NCI-H1930 (cell line): ENCODE data around the gene LRRTM4.

Source experiments
- DNase-seq, 2 experiments: peaks; one replicate each; lab custom pipeline; 2025; lab: John Stamatoyannopoulos, UW

LRRTM4 gene

DNA sequence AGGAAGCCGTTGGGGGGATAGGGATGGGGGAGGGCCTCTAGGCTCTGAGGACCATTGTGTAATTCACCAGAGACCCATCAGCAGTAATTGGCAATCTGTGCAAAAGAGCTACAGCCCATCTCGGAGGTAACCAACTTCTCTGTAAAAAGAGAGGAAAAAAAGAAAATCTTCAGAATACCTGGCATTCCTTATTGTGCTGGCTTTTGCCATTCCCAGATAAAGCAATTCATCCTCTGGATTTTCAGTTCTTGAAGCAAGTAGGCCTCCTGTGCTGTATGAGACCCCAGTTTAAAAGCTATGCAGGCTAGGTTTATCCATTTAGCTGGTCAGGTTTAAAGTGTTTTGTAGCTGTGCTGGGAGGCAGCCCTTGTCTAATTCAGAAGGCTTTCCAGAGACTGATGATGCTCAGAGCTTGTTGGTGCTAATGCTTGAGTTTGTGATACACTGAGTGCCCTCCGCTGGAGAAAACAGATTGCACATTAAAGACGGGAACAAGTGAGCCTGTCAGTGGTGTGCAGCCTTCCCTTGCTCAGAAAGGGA is at the start of gene LRRTM4:
Gene LRRTM4, minus strand, starts transcription at position 446 of the 540 bp plus-strand sequence.
- DNase-seq, result no peak

DNA sequence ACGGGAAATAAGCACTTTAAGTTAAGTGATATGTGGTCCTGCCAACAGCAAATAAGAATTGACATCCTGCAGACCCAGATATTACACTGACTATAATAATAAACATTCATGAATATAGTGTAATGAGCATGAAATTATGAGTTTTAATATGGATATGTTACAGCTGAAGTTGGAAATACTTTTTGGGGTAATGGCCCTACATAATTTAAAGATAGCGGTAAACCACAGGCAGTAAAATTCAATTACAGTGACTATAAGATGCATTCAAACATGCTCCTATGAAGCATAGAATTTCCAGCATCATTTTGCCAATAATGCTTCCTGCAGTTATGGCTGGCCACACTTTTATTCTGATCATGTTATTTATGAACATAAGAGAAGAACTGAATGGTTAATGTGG is 49.4 kb upstream of the LRRTM4 start:
- DNase-seq, result no peak

DNA sequence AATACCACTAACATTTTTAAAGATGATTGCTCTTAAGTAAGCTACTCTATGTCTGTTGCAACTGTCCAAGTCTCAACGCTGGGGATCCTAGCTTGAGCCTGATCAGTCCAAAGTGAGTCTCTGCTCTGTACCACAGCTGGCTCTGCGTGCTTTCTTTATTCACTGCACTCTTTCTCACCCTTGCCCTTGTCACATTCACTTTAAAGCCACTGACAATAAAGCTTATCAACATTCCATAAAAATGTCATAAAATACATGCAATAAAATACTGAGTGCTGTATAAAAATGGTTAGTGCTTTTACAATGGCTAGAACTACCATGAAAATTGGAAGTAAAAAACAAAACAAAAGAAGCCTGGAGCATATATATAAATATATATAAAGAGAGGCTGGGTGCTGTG is 45.5 kb upstream of the LRRTM4 start:
- DNase-seq, result no peak

DNA sequence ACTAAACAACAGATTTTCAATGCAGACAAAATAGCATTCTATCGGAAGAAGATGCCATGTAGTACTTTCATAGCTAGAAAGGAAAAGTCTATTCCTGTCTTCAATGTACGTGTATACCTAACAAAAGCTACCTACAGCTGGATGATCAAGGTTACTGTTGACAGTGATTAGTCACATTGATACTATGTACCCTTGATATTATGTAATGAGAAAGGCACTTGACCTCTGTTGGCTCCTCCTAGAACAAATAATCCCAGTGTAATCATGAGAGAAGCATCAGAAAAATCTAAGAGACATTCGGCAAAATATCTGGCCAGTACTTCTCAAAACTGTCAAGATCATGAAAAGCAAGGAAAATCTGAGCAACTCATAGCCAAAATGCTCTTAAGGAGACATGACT is 44.4 kb upstream of the LRRTM4 start:
- DNase-seq, result no peak

DNA sequence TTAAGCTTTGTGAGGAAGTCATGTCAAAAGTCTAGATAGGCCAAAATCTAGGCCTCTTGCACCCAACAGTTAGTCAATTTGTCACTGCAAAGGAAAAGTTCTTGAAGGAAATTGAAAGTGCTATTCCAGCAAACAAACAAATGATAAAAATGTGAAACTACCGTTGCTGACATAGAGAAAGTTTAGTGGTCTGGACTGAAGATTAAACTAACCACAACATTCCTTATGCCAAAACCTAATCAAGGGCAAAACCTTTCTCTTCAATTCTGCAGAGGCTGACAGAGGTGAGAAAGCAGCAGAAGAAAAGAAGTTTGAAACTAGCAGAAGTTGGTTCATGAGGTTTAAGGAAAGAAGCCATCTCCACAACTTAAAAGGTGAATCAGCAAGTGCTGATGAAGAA is 44.0 kb upstream of the LRRTM4 start:
- DNase-seq, result no peak

DNA sequence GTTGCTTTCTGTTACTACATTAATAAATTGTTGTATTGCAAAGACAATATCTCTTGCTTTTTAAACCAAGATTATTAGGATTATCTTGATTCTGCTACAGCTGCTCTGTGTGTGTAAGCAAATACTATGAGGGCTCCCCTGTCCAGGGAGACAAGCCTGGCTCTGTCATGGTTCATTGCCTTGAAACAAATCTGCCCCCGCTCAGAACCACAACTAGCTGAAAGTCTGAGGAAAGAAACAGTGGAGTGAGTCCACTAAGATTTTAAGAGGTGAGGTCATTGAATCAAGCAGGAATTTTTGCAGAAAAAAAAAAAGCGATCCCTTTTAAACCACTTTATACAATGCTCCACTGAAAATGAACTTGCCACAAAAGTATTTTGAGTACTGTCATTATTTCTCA is 30.8 kb upstream of the LRRTM4 start:
- DNase-seq, result no peak

DNA sequence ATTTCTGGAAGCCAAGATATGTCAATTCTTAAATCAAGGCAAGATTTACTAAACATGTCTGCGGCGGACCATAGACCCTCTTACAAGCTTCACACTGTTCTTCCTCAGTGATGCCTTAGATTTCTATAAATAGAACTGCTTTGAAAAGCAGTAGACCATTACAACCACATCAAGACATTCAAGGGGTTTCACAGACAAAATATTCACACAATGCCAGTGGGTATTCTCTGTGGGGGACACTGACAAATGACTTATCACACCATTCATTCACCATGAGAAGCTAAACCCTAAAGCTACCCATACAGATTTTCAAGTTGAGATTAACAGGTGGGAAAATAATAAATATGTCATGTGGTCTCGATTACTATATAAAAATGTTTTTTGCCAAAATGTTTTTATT is 15.9 kb upstream of the LRRTM4 start:
- DNase-seq, result no peak

DNA sequence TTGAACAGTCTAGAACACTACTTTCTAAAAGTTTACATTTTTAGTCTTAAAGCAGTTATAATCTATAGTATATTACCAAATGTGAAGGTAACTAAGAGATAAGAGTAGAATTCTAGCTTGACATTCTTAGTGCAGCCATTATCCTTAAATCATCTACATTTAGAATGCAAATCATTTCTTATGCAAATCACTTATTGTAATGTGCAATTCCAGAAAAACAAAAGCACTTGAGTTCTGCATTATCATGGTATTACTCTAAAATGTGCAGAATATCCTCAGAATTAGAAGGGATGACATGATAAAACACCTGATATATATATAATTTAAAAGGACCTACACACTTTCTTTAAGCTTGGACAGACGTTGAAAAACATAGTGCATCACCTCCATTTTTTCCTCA is 712 bp upstream of the LRRTM4 start:
- no peak for DNase-seq

DNA sequence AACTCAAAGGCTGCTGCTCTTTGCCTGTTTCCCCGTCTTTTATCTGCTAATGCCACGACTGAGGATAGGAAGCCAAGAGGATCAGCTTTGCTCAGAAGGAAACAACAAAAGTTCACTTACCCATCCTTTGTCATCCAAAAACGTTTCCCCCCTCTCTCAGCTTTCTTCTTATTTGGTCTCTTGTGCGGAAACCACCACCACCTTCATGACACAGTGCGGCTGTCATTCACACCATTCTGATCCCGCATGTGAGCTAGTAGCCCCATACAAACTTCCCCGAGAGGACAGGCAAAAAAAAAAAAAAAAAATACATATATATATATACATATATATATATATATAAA is 656 bp downstream of the LRRTM4 start:
- DNase-seq, result no peak

DNA sequence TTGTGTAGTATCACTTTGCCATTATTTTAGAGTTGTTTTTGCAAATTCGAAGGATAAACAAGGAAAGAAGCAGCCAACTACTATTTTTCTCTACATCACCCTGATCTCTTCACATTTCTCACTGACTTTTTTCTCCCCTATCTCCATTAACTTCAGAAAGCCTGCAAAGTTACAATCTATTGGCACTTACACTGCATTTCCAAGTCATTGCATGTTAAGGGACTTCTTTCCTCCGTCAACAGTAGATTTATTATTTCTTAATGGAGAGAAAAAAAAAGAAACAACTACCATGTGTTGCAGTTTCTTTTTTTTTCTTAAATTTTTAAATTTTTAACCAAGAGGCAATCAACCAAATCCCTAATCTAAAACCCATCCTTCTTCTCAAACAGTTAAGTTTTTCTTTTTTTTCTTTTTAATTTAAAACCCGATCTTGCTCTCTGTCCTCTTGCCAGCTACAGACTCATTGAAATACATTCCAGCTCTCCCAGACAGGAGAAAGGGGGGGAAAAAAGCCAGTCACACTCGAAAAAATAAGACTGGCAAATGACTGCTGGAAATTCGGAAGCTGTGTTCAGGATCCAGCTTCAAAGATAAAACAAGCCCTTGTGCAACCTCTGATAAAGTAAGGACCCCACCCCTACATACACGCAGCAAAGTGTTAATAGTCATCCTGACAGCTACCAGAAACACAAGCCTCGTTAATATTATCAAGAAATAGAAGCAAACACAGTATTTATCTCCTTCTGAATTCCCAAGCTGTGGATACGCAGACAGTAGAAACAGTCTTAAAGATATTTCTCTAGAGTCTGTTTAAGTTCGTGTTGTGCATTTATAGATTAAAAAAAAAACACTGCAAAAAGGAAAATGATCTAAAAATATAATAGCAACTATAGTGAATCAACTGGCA is 1.3 kb downstream of the LRRTM4 start:
- DNase-seq, result no peak

DNA sequence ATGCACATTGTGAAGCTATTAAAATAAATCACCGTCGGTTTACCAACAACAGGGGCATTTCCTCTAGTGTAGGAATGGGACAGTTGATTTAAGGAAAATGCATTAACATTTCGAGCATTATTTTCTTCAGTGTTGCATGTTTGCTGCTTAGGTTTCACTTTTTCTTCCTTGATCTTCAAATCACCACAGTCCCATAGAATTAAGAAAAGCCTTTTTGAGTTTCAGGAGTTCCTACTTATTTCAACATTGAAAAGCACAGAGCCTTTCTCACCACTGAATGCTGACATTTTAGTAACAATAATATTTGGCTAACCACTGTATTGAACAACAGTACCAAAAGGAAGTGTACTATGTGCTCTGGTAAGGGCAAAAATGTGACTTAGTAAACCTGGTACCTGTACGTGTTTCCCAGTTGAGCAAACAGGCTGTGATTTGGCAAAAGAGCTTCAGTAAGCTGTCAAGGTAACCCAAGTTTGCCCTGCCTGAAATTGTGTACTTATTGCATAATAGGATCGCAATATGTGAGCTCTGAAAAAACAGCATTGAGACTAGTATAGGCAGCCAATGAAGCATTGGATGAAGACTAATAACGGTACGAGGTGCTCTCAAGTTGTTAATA is 2.2 kb downstream of the LRRTM4 start:
- no peak for DNase-seq

DNA sequence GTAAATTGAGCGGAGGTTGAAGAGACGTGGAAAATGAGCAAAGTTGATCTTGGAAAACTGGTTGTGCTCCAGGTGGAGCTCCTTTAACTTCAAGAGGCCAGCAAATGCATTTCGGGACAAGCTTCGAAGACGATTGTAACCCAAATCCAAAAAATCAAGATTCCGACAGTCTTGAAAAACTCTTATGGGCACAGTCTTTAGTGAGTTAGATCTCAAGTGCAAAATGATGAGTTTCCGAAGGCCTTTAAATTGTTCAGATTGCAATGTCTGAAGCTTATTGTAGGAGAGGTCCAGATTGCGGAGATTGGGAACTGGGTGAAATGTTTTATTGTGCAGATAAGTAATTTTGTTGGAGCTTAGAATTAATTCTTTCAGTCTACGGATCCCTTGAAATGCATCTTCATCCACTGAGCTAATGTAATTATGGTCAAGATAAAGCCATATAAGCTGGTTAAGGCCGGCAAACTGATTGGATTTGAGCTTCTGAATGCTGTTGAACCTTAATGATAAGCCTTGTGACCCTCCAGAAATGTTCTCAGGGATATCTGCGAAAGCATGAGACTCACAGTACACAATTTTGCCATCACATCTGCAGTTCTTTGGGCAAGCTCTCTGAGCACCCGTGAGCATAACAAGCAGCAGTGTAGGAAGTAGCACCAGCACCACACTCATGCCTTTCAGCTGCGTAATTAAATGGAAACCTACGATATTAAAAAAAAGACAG is 2.9 kb downstream of the LRRTM4 start:
- DNase-seq, result no peak

DNA sequence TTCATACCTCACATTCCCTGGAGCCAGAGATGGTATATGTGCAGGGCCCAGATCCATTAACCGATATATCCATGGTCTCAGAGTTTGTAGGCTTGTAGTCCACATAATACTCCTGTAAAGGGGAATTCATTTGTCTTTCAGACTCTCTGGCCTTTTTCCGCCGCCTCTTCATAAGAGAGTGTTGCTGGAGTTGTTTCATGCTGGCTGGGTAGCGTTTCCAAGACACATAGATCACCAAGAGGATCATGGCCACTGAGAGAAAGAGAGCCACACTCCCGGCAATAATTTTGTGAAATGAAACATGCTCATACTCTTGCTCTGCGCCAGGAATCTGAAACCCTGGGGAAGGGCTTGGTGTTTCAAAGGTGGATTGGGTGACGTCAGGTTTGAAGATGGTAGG is 3.9 kb downstream of the LRRTM4 start:
- DNase-seq, result no peak

DNA sequence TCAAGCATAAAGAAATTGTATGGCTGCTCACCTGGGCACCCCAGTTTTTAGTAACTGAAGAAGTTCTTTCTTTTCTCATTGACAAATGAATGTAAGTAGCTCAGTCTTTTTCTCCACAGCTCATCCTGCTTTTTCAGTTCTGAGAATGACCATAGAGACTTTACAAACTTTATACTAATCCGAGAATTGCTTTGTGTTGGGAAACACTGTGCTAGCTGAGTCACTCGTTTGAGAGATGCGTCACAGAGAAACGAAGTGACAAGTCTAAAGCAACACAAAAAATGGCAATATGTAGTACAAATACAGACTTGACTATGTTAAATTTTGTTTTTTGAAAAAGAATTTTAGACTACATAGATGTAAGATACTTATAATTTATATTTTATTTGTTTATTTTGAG is 9.0 kb downstream of the LRRTM4 start:
- no peak for DNase-seq

DNA sequence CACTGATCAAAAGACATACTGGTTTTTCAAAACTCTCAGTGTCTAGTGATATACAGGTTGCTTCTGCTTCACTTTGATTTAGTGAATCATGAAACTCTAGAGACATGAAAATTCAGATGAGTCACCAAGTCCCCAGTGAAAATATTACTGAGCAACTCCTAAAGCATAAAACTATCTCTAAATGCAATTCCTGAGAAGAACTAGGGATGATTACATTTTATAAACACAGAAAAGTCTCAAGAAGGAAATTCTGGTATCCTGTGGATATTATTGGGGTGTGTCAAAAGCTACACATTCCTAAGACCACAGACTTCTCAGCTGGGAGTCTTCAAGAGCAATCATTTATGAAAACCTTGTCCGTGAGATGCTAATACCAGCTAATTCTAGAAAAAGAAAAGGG is 9.7 kb downstream of the LRRTM4 start:
- DNase-seq, result no peak

DNA sequence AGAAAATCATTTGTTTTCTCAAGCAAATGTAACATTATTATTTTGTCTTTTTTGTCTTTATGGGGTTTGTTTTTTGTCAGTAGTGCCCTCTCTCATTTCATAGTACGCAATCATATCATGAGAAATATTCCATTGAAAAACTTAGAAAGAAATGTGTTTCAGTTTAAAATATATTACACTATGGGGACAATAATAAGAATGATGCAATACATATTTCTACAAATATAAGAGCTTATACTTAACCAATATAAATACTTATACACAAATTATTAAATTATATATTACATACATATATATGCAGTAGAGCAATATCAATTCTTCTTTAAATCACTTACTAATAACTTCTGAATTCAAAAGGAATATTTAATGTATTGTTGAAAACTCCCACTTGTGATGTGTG is 13.7 kb downstream of the LRRTM4 start:
- DNase-seq, result no peak

DNA sequence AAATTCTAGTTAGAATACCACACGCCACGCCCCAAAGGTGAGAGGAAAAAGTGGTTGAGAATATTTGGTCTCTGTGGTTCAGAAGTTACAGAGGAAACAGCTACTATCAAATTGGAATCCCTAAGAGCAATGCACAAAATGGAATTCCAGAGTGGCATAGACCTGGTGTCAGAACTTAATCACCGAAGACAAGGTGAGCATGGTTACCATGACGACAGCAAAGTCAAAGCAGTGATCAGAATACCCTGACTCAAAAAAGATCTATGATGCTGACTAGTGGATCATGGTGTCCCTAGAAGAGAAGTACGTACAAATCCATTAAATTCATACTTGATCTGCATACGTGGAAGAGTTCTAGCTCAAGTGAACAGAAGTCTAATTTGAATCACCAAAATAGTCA is 14.5 kb downstream of the LRRTM4 start:
- DNase-seq, result no peak

DNA sequence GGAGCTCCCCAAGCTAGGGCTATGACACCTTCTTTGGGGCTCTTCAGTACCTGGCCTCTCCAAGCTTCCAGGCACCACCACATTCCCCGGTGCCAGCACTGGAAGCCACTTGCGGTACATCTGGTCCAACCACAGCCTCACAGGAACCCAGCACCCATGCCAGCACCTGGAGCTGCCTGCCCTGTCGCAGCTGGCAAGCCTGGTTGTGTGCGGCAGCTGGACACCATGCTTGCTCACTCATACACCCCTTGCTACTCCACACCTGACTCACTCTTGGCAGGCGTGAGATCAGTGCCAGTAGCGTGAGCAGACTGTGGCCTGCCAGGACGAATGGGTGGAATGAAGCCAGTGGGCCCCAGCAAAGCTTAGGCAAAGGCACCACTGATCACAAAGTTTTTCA is 34.0 kb downstream of the LRRTM4 start:
- DNase-seq, result no peak

DNA sequence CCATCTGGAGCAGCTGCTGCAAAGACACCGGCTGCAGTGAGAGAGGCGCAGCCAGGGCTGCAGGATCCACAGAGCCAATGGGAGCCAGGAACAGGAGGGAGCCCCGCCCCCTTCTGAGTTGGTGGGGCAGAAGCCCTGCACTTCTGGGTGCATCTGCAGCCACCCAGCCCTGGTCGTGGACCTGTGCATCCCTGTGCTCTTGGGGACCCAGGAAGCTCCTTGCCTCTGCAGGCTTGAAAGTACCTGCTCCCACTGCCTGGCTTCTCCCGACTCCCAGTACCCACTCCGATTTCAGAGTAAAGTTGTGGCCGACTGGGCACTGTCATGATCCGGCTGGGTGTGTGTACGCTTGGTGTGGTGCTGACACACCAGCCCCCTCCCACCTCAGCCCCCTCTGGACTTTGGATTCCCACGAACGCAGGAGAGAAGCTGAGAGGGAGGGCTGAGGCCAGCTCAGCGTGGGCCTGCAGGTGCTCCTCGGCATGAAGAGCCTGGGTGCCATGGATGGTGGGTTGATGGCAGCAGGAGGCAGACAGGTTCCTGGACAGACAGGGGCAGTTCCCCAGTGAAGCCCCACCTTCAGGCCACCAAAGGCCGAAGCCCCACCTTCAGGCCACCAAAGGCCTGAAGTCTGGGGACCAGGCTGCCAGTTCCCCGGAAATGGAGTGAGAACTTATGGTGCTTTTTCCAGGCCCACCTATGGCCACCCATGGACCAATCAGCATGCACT is 34.9 kb downstream of the LRRTM4 start:
- DNase-seq, result no peak

DNA sequence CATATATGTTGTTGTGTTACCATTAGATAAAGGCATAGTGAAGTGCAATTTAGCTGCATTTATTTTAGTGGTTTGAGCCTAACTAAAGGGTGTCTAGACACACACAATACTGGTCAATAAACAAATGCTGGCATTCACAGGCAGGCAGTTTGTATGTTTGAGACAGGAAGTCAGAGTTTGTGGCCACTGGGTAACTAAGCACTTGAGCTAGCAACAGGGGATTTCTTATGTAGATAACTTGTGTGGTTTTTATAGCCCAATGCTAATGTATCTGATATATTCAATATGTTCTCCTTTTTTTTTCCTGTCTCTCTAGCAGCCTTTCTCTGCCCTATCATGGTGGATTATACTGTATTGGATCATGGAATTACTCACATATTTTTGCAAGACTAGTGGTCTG is 38.1 kb downstream of the LRRTM4 start:
- no peak for DNase-seq

DNA sequence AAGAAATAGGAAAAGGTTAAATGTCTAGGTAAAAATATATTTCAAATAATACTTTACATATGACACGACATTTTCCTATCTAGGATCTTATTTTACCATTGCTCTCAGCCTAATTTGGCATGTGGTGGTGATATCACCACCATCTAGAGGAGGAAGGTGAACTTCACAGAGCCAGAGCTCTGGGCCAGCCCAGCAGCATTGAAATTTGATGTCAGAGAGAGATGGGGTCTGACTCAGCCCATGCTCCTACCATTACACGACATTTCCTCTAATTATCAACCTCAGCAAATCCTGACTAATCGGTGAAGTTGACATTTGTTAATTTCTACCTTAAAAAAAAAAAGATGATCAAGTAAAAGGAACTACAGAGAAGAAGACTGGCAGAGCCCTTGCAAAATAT is 42.3 kb downstream of the LRRTM4 start:
- no peak for DNase-seq

DNA sequence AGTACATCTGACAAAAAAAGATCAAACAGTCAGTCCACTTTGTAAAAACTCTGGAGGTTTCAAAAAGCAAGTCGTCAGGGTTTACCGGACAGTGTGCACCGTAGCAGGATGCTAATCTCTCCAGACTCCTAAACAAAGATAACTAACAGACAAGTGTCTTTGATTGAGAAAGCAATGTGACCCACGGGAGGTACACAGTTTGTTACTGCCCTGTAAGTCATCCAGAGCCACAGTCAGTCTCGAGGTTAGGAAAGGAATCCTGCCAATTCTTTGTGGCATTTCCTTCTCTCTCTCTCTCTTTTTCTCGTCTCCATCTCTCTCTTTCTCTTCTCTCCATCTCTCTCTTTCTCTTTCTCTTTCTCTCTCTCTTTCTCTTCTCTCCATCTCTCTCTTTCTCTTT is 42.8 kb downstream of the LRRTM4 start:
- no peak for DNase-seq
